HepG2 (cell line): ENCODE measurements around the gene KRTAP12-2.

Source experiments
- GTF2F1 ChIP-seq: fragments of 150-350 bp; IDR thresholded peaks from 2 replicates; pipeline ENCODE4 v1.6.1; 2014; ENCODE audit warnings: low read length
- HMGA1 ChIP-seq: sonication (generic); formaldehyde crosslinking; conservative IDR thresholded peaks from 2 replicates; pipeline ENCODE4 v1.4.0; 2020; ENCODE audit warnings: missing genetic modification reagents
- IRF2 ChIP-seq: IDR thresholded peaks from 2 replicates; pipeline ENCODE4 v1.6.1; 2018; ENCODE audit warnings: missing genetic modification reagents, missing compliant biosample characterization
- MAFK ChIP-seq, 2 experiments: IDR thresholded peaks in 1 of 2; conservative IDR thresholded peaks in 1 of 2; 2 replicates each; pipeline ENCODE4 v1.6.1; 2011; ENCODE audit warnings: improper control_type of control experiment in 2 of 2, low read length in 2 of 2
- NCOR1 ChIP-seq: fragments of 200-600 bp; sonication (generic); IDR thresholded peaks from 2 replicates; pipeline ENCODE4 v1.7.0; 2017; ENCODE audit warnings: antibody characterized with exemption, low read length, borderline replicate concordance
- RAD21 ChIP-seq: fragments of 450-650 bp; formaldehyde crosslinking; IDR thresholded peaks from 2 replicates; pipeline ENCODE4 v1.5.0; 2020; ENCODE audit warnings: mild to moderate bottlenecking
- SIN3A ChIP-seq: IDR thresholded peaks from 2 replicates; pipeline ENCODE4 v1.6.1; 2011; ENCODE audit warnings: low read depth, mild to moderate bottlenecking, control low read depth, low read length, borderline replicate concordance
- ZNF598 ChIP-seq: sonication (generic); formaldehyde crosslinking; IDR thresholded peaks from 2 replicates; pipeline ENCODE4 v1.5.1; 2020; ENCODE audit warnings: mild to moderate bottlenecking, missing genetic modification reagents, borderline replicate concordance
- TF ChIP-seq, protein P1 (sequence below): sonication (generic); formaldehyde crosslinking; IDR thresholded peaks from 2 replicates; pipeline ENCODE4 v1.5.0; 2020; ENCODE audit warnings: mild to moderate bottlenecking, missing genetic modification reagents, moderate library complexity
- TF ChIP-seq, protein P2 (sequence below): sonication (generic); formaldehyde crosslinking; IDR thresholded peaks from 2 replicates; pipeline ENCODE4 v1.4.0; 2020; ENCODE audit warnings: missing genetic modification reagents
- TF ChIP-seq, protein P3 (sequence below): sonication (generic); formaldehyde crosslinking; IDR thresholded peaks from 2 replicates; pipeline ENCODE4 v1.5.0; 2020; ENCODE audit warnings: missing genetic modification reagents, mild to moderate bottlenecking, borderline replicate concordance
- TF ChIP-seq, protein P4 (sequence below): sonication (generic); formaldehyde crosslinking; IDR thresholded peaks from 2 replicates; pipeline ENCODE4 v1.8.1; 2022; ENCODE audit warnings: low read depth, mild to moderate bottlenecking, missing genetic modification reagents

DNA sequence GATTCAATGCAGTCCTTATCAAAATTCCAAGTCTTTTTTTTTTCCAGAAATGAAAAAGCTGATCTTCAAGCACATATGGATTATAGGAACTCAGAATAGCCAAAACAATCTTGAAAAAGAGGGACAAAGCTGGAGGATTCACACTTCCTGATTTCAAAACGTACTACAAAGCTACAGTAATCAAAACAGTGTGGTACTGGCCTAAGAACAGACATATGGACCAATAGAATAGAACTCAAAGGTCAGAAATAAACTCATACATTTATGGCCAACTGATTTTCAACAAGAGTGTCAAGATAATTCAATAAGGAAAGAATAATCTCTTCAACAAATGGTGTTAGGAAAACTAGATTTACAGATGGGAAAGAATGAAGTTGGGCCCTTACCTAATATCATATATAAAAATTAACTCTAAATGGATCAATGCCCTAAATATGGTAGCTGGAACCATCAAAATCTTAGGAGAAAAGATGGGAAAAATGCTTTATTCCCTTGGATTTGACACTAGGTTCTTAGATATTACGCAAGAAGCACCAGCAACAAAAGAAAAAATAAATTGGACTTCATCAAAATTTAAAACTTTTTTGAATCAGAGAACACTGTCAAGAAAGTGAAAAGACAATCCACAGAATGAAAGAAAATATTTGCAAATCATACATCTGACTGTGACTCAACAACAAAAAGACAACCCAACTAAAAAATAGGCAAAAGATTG lies 26.2 kb upstream of the KRTAP12-2 start:
- no peak for TF ChIP-seq GTF2F1
- TF ChIP-seq SIN3A: no peak
- TF ChIP-seq NCOR1: no peak
- no peak for TF ChIP-seq MAFK (conservative IDR thresholded peaks at IDR 0.05 in 1 of 2, IDR thresholded peaks at IDR 0.05 in 1 of 2; ENCODE audit: low read length in 2 of 2)
- TF ChIP-seq, protein P1, sequence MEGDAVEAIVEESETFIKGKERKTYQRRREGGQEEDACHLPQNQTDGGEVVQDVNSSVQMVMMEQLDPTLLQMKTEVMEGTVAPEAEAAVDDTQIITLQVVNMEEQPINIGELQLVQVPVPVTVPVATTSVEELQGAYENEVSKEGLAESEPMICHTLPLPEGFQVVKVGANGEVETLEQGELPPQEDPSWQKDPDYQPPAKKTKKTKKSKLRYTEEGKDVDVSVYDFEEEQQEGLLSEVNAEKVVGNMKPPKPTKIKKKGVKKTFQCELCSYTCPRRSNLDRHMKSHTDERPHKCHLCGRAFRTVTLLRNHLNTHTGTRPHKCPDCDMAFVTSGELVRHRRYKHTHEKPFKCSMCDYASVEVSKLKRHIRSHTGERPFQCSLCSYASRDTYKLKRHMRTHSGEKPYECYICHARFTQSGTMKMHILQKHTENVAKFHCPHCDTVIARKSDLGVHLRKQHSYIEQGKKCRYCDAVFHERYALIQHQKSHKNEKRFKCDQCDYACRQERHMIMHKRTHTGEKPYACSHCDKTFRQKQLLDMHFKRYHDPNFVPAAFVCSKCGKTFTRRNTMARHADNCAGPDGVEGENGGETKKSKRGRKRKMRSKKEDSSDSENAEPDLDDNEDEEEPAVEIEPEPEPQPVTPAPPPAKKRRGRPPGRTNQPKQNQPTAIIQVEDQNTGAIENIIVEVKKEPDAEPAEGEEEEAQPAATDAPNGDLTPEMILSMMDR: no peak
- no peak for TF ChIP-seq IRF2
- TF ChIP-seq HMGA1 (CRISPR knock-in tag): no peak
- TF ChIP-seq, protein P2, sequence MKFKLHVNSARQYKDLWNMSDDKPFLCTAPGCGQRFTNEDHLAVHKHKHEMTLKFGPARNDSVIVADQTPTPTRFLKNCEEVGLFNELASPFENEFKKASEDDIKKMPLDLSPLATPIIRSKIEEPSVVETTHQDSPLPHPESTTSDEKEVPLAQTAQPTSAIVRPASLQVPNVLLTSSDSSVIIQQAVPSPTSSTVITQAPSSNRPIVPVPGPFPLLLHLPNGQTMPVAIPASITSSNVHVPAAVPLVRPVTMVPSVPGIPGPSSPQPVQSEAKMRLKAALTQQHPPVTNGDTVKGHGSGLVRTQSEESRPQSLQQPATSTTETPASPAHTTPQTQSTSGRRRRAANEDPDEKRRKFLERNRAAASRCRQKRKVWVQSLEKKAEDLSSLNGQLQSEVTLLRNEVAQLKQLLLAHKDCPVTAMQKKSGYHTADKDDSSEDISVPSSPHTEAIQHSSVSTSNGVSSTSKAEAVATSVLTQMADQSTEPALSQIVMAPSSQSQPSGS (CRISPR knock-in tag): no peak
- TF ChIP-seq RAD21 (CRISPR knock-in tag): no peak
- TF ChIP-seq, protein P3, sequence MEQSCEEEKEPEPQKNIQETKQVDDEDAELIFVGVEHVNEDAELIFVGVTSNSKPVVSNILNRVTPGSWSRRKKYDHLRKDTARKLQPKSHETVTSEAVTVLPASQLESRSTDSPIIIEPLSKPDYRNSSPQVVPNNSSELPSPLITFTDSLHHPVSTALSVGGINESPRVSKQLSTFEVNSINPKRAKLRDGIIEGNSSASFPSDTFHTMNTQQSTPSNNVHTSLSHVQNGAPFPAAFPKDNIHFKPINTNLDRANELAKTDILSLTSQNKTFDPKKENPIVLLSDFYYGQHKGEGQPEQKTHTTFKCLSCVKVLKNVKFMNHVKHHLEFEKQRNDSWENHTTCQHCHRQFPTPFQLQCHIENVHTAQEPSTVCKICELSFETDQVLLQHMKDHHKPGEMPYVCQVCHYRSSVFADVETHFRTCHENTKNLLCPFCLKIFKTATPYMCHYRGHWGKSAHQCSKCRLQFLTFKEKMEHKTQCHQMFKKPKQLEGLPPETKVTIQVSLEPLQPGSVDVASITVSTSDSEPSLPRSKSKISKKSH (CRISPR knock-in tag): no peak
- TF ChIP-seq, protein P4, sequence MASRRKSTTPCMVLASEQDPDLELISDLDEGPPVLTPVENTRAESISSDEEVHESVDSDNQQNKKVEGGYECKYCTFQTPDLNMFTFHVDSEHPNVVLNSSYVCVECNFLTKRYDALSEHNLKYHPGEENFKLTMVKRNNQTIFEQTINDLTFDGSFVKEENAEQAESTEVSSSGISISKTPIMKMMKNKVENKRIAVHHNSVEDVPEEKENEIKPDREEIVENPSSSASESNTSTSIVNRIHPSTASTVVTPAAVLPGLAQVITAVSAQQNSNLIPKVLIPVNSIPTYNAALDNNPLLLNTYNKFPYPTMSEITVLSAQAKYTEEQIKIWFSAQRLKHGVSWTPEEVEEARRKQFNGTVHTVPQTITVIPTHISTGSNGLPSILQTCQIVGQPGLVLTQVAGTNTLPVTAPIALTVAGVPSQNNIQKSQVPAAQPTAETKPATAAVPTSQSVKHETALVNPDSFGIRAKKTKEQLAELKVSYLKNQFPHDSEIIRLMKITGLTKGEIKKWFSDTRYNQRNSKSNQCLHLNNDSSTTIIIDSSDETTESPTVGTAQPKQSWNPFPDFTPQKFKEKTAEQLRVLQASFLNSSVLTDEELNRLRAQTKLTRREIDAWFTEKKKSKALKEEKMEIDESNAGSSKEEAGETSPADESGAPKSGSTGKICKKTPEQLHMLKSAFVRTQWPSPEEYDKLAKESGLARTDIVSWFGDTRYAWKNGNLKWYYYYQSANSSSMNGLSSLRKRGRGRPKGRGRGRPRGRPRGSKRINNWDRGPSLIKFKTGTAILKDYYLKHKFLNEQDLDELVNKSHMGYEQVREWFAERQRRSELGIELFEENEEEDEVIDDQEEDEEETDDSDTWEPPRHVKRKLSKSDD (CRISPR knock-in tag): no peak
- TF ChIP-seq ZNF598: no peak
